Upper lobe of left lung (tissue), 4 donors: ENCODE results near the gene LYPD6B.
"Not testable (repeated sequence)": the region's sequence is repeated elsewhere in the genome, so short reads cannot be mapped to it uniquely, and the experiment has no call there.

ENCODE experiments used
- CTCF ChIP-seq, 6 experiments: fragments of 450-650 bp in 4 of 6; fragments of 200-600 bp in 2 of 6; sonication (generic) in 2 of 6; IDR thresholded peaks; one replicate each; pipeline ENCODE4 v1.5.1; 2016 to 2019; ENCODE audit warnings: antibody characterized with exemption in 6 of 6
- POLR2AphosphoS5 ChIP-seq, 2 donors: sonication (generic); formaldehyde crosslinking; IDR thresholded peaks; one replicate each; pipeline ENCODE4 v1.5.1; 2017; ENCODE audit warnings: antibody characterized with exemption in 2 of 2

DNA sequence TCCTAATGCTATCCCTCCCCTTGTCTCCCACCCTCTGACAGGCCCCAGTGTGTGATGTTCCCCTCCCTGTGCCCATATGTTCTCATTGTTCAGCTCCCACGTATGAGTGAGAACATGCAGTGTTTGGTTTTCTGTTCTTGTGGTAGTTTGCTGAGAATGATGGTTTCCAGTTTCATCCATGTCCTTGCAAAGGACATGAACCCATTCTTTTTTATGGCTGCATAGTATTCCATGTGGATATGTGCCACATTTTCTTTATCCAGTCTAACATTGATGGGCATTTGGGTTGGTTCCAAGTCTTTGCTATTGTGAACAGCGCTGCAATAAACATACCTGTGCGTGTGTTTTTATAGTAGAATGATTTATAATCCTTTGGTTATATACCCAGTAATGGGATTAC, 212.9 kb downstream of the LYPD6B start:
- TF ChIP-seq POLR2AphosphoS5, CTCF (IDR thresholded peaks at IDR 0.05): not testable (repeated sequence)
